Keratinocyte (primary cell): Measurements from ENCODE around the gene ZC3H10. TPM values are rescaled to one million over a fixed set of nuclear protein-coding genes. Genes with fewer than 3 reads are reported as not detected.
A peak's percentile ranks its signal among the peaks of the same experiment; 100 is the strongest.

Experiments used
- DNase-seq: peaks from one replicate; pipeline ENCODE4 v3.0.0-alpha.2; 2011; ENCODE audit warnings: low read depth, missing footprints, low spot score
- FAIRE-seq: peaks from 2 replicates; lab custom pipeline; 2011; peaks lifted over from hg19 to GRCh38; lab: Jason Lieb, UNC
- H2AFZ ChIP-seq: 2 replicates; pipeline ENCODE4 v1.6.0; 2012; ENCODE audit warnings: low read length, control low read depth, inconsistent platforms; ENCODE audit not compliant: control insufficient read depth
- H3K27ac ChIP-seq: 2 replicates; pipeline ENCODE4 v1.5.1; 2011; ENCODE audit warnings: low read length; ENCODE audit not compliant: control insufficient read depth, insufficient read depth
- H3K27me3 ChIP-seq: 3 replicates; pipeline ENCODE4 v1.6.0; 2011; ENCODE audit warnings: low read length; ENCODE audit not compliant: control insufficient read depth, insufficient read depth; ENCODE audit errors: extremely low read depth
- H3K36me3 ChIP-seq, 2 experiments: 2 replicates in 1 of 2; 3 replicates in 1 of 2; pipeline ENCODE4 v1.5.1; 2011; ENCODE audit warnings: low read length in 2 of 2, mild to moderate bottlenecking in 1 of 2; ENCODE audit not compliant: control insufficient read depth in 2 of 2, insufficient read depth in 2 of 2; ENCODE audit errors: extremely low read depth in 1 of 2
- H3K4me1 ChIP-seq: 3 replicates; pipeline ENCODE4 v1.5.1; 2011; ENCODE audit warnings: low read length; ENCODE audit not compliant: control insufficient read depth, insufficient read depth; ENCODE audit errors: extremely low read depth
- H3K4me2 ChIP-seq: 3 replicates; pipeline ENCODE4 v1.6.0; 2011; ENCODE audit warnings: low read depth, low read length; ENCODE audit not compliant: control insufficient read depth, insufficient read depth; ENCODE audit errors: extremely low read depth
- H3K4me3 ChIP-seq, 3 experiments: fragments of 200-600 bp in 1 of 3; sonication (generic) in 1 of 3; 2 replicates in 2 of 3; 3 replicates in 1 of 3; pipeline ENCODE4 v1.5.1; 2011 to 2016; ENCODE audit warnings: low read length in 3 of 3, mild to moderate bottlenecking in 3 of 3, control low read depth in 2 of 3, inconsistent platforms in 1 of 3, low read depth in 1 of 3, mixed read lengths in 1 of 3, mixed run types in 1 of 3, moderate library complexity in 1 of 3; ENCODE audit not compliant: control insufficient read depth in 2 of 3, insufficient read depth in 2 of 3; ENCODE audit errors: extremely low read depth in 1 of 3
- H3K79me2 ChIP-seq: 2 replicates; pipeline ENCODE4 v1.6.0; 2012; ENCODE audit warnings: low read length; ENCODE audit not compliant: control insufficient read depth, insufficient read depth
- H3K9ac ChIP-seq: 3 replicates; pipeline ENCODE4 v1.6.0; 2011; ENCODE audit warnings: low read length; ENCODE audit not compliant: control insufficient read depth, insufficient read depth; ENCODE audit errors: extremely low read depth
- H3K9me1 ChIP-seq: 3 replicates; pipeline ENCODE4 v1.6.0; 2011; ENCODE audit warnings: low read length; ENCODE audit not compliant: control insufficient read depth, insufficient read depth; ENCODE audit errors: extremely low read depth
- H3K9me3 ChIP-seq: 2 replicates; pipeline ENCODE4 v1.5.1; 2012; ENCODE audit warnings: low read depth, low read length; ENCODE audit not compliant: control insufficient read depth
- H4K20me1 ChIP-seq: 3 replicates; pipeline ENCODE4 v1.6.0; 2011; ENCODE audit warnings: low read length; ENCODE audit not compliant: control insufficient read depth, insufficient read depth; ENCODE audit errors: extremely low read depth
- CTCF ChIP-seq, 3 experiments: IDR thresholded peaks in 1 of 3; conservative IDR thresholded peaks in 1 of 3; optimal IDR thresholded peaks in 1 of 3; 2 replicates in 2 of 3; 3 replicates in 1 of 3; pipeline versions ENCODE3 to v1.5.1; 2011; ENCODE audit warnings: low read length in 3 of 3, mild to moderate bottlenecking in 3 of 3, moderate library complexity in 2 of 3, control low read depth in 1 of 3, inconsistent platforms in 1 of 3; ENCODE audit not compliant: insufficient read depth in 2 of 3; ENCODE audit errors: extremely low read depth in 1 of 3
- EZH2 ChIP-seq: IDR thresholded peaks from one replicate; pipeline ENCODE4 v1.6.1; 2012; ENCODE audit warnings: inconsistent platforms, mild to moderate bottlenecking, low read length, moderate library complexity
- dilution Hi-C: fragments of 300-500 bp; cut with MboI; formaldehyde crosslinking; loops from one replicate; pipeline ENCODE4 v1.7.0; 2020; ENCODE audit warnings: low sequenced_read_pairs; ENCODE audit not compliant: extremely low pct_ligation_motif_present
- polyA plus RNA-seq, 5 experiments: library from polyadenylated mRNA; depleted of rRNA in 3 of 5; stranded (reverse) in 3 of 5; stranded (forward) in 1 of 5; unstranded in 1 of 5; fragments of >200 nt; gene quantifications; 1 replicate in 1 of 5; 2 replicates in 3 of 5; 3 replicates in 1 of 5; pipeline versions ENCODE4 v1.2.1 to v1.2.3, GENCODE V29; 2011 to 2012; ENCODE audit warnings: missing spikeins in 2 of 5, low read depth in 1 of 5, low replicate concordance in 1 of 5

ZC3H10 gene
- polyA plus RNA-seq, 1 donor (not counting 4 experiments of a cell fraction or from before 2014, with no cell fraction given) = 0.85 TPM

GRCh38 chr12:56129942-56130495, 12.0 kb downstream of the ZC3H10 start:
- Histone ChIP-seq H3K9me3 (no peaks in the 10 kb centered on the region), H3K4me3 (peak overlapping the region in 1 of 3 experiments; percentile 96)

GRCh38 chr12:56130876-56131275, 12.8 kb downstream of the ZC3H10 start:
- H3K36me3 ChIP-seq = peaks cover 32 to 36% of the 10 kb centered on the region in 2 experiments
- TF ChIP-seq CTCF (optimal IDR thresholded peaks at IDR 0.05 in 1 of 3, IDR thresholded peaks at IDR 0.05 in 1 of 3, conservative IDR thresholded peaks at IDR 0.05 in 1 of 3; ENCODE audit: extremely low read depth in 1 of 3, insufficient read depth in 2 of 3, low read length in 3 of 3) = no peak
- TF ChIP-seq EZH2 = no peak
- dilution Hi-C loops = no loop called here
- no peaks in the 10 kb centered on the region for H3K9me3 ChIP-seq
- H3K27ac ChIP-seq = no peak overlapping the region
- FAIRE-seq (no peak), DNase-seq (no peak)
- no peak overlapping the region for H3K4me3 ChIP-seq
- H3K4me1 ChIP-seq = peaks cover 20% of the 10 kb centered on the region
- no peaks in the 10 kb centered on the region for H4K20me1 ChIP-seq
- no peak overlapping the region for H2AFZ ChIP-seq
- peaks cover 21% of the 10 kb centered on the region for H3K79me2 ChIP-seq
- H3K9me1 ChIP-seq = no peaks in the 10 kb centered on the region
- no peak overlapping the region for H3K9ac ChIP-seq
- H3K27me3 ChIP-seq = no peaks in the 10 kb centered on the region
- H3K4me2 ChIP-seq = no peak overlapping the region

More at GRCh38 chr12:56129942-56130495, 12.0 kb downstream of the ZC3H10 start:
- Histone ChIP-seq H3K9ac (no peak overlapping the region), H2AFZ (no peak overlapping the region), H3K27me3 (no peaks in the 10 kb centered on the region), H3K27ac (no peak overlapping the region), H3K9me1 (no peaks in the 10 kb centered on the region), H4K20me1 (no peaks in the 10 kb centered on the region), H3K4me2 (peak overlapping the region; percentile 95), H3K36me3 (peaks cover 32 to 36% of the 10 kb centered on the region in 2 experiments), H3K79me2 (peaks cover 21% of the 10 kb centered on the region), H3K4me1 (peaks cover 21% of the 10 kb centered on the region)
- dilution Hi-C loops = loop anchor here (10.0 kb wide), 1 partner anchor 45 kb away; no protein-coding TSS in a partner anchor
- DNase-seq = no peak
- FAIRE-seq = no peak
- no peak for TF ChIP-seq EZH2
- TF ChIP-seq CTCF (optimal IDR thresholded peaks at IDR 0.05 in 1 of 3, IDR thresholded peaks at IDR 0.05 in 1 of 3, conservative IDR thresholded peaks at IDR 0.05 in 1 of 3; ENCODE audit: extremely low read depth in 1 of 3, insufficient read depth in 2 of 3, low read length in 3 of 3) = no peak
